Heart left ventricle (tissue), 13 donors: ENCODE data around the gene BLCAP.

Source experiments
- CTCF ChIP-seq, 12 donors: fragments of 200-600 bp; sonication (generic) in 4 of 12; IDR thresholded peaks; one replicate each; pipeline versions ENCODE4 v1.5.0 to v1.8.0; 2018 to 2022; ENCODE audit warnings: antibody characterized with exemption in 12 of 12, mild to moderate bottlenecking in 5 of 12
- POLR2A ChIP-seq, 2 donors: fragments of 450-650 bp; IDR thresholded peaks; one replicate each; pipeline ENCODE4 v1.6.1; 2017; ENCODE audit warnings: antibody characterized with exemption in 2 of 2, mild to moderate bottlenecking in 2 of 2, moderate library complexity in 2 of 2
- donor health status: ischemic (EF 13 %, LVEDD 7.1; RV severe dilation, severe dysfunction).
- donor health status: DM: no; HTN: yes; CAD: no.
- donor health status: DM: no; HTN: no; CAD: no.
- donor health status: ischemic (EF 25% LVEDD 6.9; RV normal size, moderate dysfunction).
- donor health status: ischemic (EF 25% LVEDD 5.7; RV mildly dilated, moderate dysfunction).
- donor health status: ischemic (EF 35%, LVEDD 5.7; RV mildly dilated, moderate dysfunction).
- donor health status: nonischemic (EF 11% LVEDD 7.7; RV severe dilation, severe dysfunction).
- donor health status: DM: yes; HTN: yes; CAD: no.
- donor health status: PGD.
- donor health status: ischemic (EF 29% LVEDD 5.4; RV normal size, mild dysfunction).
- donor health status: nonischemic (EF 23%, LVEDD 6.1; RV moderate dilation, normal function).

- TF ChIP-seq CTCF (IDR thresholded peaks at IDR 0.05) (no peak), POLR2A (IDR thresholded peaks at IDR 0.05) (no peak)
Measured at GRCh38 chr20:37506152-37506725, 21.4 kb downstream of the BLCAP start.
